A673 (cell line): ENCODE results near the gene BUD23. TPM values are rescaled to one million over a fixed set of nuclear protein-coding genes. Genes with fewer than 3 reads are reported as not detected.

ENCODE experiments used
- BruUV-seq: library from RNA; stranded (reverse); fragments of 400-500 nt; replicated peaks from 2 replicates; lab custom pipeline; 2021; lab: Mats Ljungman, UMichigan
- CTCF ChIA-PET: fragments of 300-600 bp; sonication (Branson Sonifier 250); formaldehyde crosslinking; loops from one replicate; lab custom pipeline; 2022; ENCODE audit warnings: antibody characterized with exemption; lab: Charles Lee
- POLR2A ChIA-PET: fragments of 300-600 bp; sonication (Branson Sonifier 250); formaldehyde crosslinking; loops from one replicate; lab custom pipeline; 2022; ENCODE audit warnings: antibody characterized with exemption; ENCODE audit not compliant: low non-redundant PET; lab: Charles Lee
- DNase-seq: peaks from one replicate; pipeline ENCODE4 v3.0.0-alpha.2; 2015; ENCODE audit warnings: low spot score
- H3K27ac ChIP-seq: fragments of 200-600 bp; sonication (generic); 2 replicates; pipeline ENCODE4 v1.5.1; 2016; ENCODE audit warnings: mixed run types, low read depth, mild to moderate bottlenecking, mixed read lengths, antibody characterized with exemption, low read length; ENCODE audit not compliant: poor library complexity, severe bottlenecking
- H3K27me3 ChIP-seq: fragments of 200-600 bp; sonication (generic); replicated peaks from 2 replicates; pipeline ENCODE4 v1.6.1; 2017; ENCODE audit warnings: mixed run types, low read depth, mild to moderate bottlenecking, mixed read lengths, antibody characterized with exemption, low read length; ENCODE audit not compliant: insufficient read depth, poor library complexity
- H3K36me3 ChIP-seq: fragments of 200-600 bp; sonication (generic); 2 replicates; pipeline ENCODE4 v1.6.1; 2016; ENCODE audit warnings: mixed run types, mild to moderate bottlenecking, mixed read lengths, antibody characterized with exemption, low read length; ENCODE audit not compliant: insufficient read depth, poor library complexity, severe bottlenecking
- H3K4me1 ChIP-seq: fragments of 200-600 bp; sonication (generic); 2 replicates; pipeline ENCODE4 v1.6.1; 2017; ENCODE audit warnings: mixed run types, mild to moderate bottlenecking, mixed read lengths, antibody characterized with exemption, low read length; ENCODE audit not compliant: insufficient read depth, poor library complexity, severe bottlenecking
- H3K4me3 ChIP-seq: fragments of 200-600 bp; sonication (generic); 2 replicates; pipeline ENCODE4 v1.5.1; 2016; ENCODE audit warnings: low read depth, mixed run types, mild to moderate bottlenecking, mixed read lengths, low read length; ENCODE audit not compliant: poor library complexity, severe bottlenecking
- H3K9me3 ChIP-seq: fragments of 200-600 bp; sonication (generic); 2 replicates; pipeline ENCODE4 v1.6.1; 2016; ENCODE audit warnings: mixed run types, low read depth, mild to moderate bottlenecking, mixed read lengths, antibody characterized with exemption, low read length; ENCODE audit not compliant: poor library complexity, severe bottlenecking
- EZH2 ChIP-seq: fragments of 200-600 bp; sonication (generic); IDR thresholded peaks from 2 replicates; pipeline ENCODE4 v1.6.1; 2017; ENCODE audit warnings: borderline replicate concordance, low read depth, mild to moderate bottlenecking, mixed read lengths, antibody characterized with exemption, low read length; ENCODE audit not compliant: poor library complexity, severe bottlenecking
- intact Hi-C: fragments of 100-400 bp; cut with micrococcal nuclease; formaldehyde crosslinking; loops from one replicate; pipeline ENCODE4 v1.10.0; 2022; ENCODE audit not compliant: unreplicated experiment
- total RNA-seq: library from RNA; stranded (reverse); gene quantifications from 2 replicates; pipeline ENCODE4 v1.2.3, GENCODE V29; 2021
- TF ChIP-seq, protein P1 (sequence below): fragments of 300-800, 200-600 bp; sonication (generic); conservative IDR thresholded peaks from 2 replicates; pipeline ENCODE4 v1.5.1; 2017; ENCODE audit warnings: low read depth, mild to moderate bottlenecking, antibody characterized with exemption, low read length, moderate library complexity, mixed read lengths

The BUD23 gene
- total RNA-seq, 1 experiment from 2014 or later: 133 TPM

DNA sequence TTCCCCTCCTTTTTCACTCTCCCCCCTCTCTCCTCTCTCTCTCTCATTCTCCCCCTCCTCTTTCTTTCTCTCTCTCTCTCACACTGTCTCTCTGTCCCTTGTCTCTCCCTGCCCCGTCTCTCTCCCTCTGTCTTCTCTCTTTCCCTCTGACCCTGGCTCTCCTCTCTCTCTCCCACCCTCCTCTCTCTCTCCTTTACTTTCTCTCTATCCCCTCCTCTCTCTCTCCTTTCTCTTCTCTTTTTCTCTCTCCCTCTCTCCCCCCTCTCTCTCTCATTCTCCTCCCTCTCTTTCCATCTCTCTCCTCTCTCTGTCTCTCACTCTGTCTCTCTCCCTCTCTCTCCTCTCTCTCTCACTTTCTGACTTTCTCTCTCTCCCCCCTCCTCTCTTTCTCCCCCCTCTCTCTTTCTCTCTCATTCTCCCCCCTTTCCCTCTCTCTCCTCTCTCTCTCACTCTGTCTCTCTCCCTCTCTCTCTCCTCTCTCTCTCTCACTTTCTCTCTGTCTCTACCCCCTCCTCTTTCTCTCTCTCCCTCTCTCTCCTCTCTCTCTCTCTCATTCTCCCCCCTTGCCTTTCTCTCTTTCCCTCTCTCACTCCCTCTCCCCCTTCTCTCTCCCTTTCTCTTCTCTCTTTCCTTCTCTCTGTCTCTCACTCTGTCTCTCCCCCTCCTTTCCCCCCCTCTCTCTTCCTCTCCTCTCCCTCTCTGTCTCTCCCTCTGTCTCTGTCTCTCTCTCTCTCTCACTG is 34.6 kb upstream of the BUD23 start:
- no peaks in the 10 kb centered on the region for H3K9me3 ChIP-seq
- H3K27ac ChIP-seq: no peak overlapping the region
- H3K4me3 ChIP-seq: peak overlapping the region; percentile 62
- H3K4me1 ChIP-seq: peaks cover 10% of the 10 kb centered on the region
- H3K27me3 ChIP-seq: peaks cover 8% of the 10 kb centered on the region
- ChIA-PET POLR2A (no interaction called here), CTCF (no interaction called here)
- no TSS peak for BruUV-seq
- no peaks in the 10 kb centered on the region for H3K36me3 ChIP-seq
- TF ChIP-seq, protein P1, sequence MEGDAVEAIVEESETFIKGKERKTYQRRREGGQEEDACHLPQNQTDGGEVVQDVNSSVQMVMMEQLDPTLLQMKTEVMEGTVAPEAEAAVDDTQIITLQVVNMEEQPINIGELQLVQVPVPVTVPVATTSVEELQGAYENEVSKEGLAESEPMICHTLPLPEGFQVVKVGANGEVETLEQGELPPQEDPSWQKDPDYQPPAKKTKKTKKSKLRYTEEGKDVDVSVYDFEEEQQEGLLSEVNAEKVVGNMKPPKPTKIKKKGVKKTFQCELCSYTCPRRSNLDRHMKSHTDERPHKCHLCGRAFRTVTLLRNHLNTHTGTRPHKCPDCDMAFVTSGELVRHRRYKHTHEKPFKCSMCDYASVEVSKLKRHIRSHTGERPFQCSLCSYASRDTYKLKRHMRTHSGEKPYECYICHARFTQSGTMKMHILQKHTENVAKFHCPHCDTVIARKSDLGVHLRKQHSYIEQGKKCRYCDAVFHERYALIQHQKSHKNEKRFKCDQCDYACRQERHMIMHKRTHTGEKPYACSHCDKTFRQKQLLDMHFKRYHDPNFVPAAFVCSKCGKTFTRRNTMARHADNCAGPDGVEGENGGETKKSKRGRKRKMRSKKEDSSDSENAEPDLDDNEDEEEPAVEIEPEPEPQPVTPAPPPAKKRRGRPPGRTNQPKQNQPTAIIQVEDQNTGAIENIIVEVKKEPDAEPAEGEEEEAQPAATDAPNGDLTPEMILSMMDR: no peak
- TF ChIP-seq EZH2: no peak
- no peak for DNase-seq
- intact Hi-C loops: loop anchor here (1.0 kb wide), 1 partner anchor 12 kb away; no protein-coding TSS in a partner anchor

DNA sequence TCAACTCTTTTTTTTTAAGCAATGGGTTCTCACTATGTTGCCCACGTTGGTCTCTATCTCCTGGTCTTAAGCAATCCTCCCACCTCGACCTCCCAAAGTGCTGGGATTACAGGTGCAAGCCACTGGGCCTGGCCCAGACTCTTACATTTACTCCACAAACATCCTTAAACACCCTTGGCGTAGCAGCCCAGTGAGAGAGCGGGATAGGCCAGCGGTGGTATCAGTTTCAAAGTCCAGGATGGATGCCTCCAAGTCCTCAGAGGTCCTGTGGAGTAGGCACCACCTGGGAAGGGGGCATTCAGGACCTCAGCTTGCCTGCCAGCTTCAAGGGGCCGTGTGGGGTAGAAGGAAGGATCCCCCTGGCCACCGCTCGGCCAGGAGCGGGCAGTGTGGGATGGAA is 33.8 kb upstream of the BUD23 start:
- H3K36me3 ChIP-seq: no peaks in the 10 kb centered on the region
- H3K9me3 ChIP-seq: no peaks in the 10 kb centered on the region
- no peak for DNase-seq
- H3K27ac ChIP-seq: no peak overlapping the region
- no peak overlapping the region for H3K4me3 ChIP-seq
- intact Hi-C loops: no loop called here
- BruUV-seq: no TSS peak
- peaks cover 8% of the 10 kb centered on the region for H3K27me3 ChIP-seq
- H3K4me1 ChIP-seq: peaks cover 10% of the 10 kb centered on the region
- ChIA-PET POLR2A (no interaction called here), CTCF (no interaction called here)
- TF ChIP-seq, protein P1: no peak
- TF ChIP-seq EZH2: no peak

DNA sequence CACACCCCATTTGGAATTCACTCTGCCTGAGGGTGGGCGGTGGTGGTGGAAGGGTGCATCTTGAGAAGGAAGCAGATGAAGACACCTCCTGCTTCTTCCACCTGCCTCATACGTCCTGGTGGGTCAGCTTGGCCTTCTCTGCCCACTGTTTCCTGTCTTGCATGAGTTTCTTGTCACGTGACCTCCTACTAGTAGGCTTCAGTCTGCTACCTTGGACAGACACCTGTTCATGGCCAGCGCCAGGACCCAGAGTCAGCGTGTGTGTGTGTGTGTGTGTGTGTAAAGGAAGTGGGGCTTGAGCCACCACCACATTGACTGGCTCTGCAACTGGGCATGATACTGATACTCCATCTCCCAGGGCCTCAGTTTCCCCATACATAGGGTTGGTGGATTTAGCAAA is 32.9 kb upstream of the BUD23 start:
- TF ChIP-seq, protein P1: no peak
- TF ChIP-seq EZH2: no peak
- Histone ChIP-seq H3K4me1 (peaks cover 10% of the 10 kb centered on the region), H3K9me3 (no peaks in the 10 kb centered on the region), H3K36me3 (no peaks in the 10 kb centered on the region), H3K27me3 (peaks cover 8% of the 10 kb centered on the region), H3K27ac (no peak overlapping the region), H3K4me3 (no peak overlapping the region)
- POLR2A ChIA-PET: no interaction called here
- DNase-seq: no peak
- intact Hi-C loops: no loop called here
- no TSS peak for BruUV-seq
- CTCF ChIA-PET: no interaction called here
